ENCODE results near the gene KRT6A. TPM values are rescaled to one million over a fixed set of nuclear protein-coding genes. Genes with fewer than 3 reads are reported as not detected.

Gene KRT6A
- total RNA-seq, 1 donor: not detected

DNA sequence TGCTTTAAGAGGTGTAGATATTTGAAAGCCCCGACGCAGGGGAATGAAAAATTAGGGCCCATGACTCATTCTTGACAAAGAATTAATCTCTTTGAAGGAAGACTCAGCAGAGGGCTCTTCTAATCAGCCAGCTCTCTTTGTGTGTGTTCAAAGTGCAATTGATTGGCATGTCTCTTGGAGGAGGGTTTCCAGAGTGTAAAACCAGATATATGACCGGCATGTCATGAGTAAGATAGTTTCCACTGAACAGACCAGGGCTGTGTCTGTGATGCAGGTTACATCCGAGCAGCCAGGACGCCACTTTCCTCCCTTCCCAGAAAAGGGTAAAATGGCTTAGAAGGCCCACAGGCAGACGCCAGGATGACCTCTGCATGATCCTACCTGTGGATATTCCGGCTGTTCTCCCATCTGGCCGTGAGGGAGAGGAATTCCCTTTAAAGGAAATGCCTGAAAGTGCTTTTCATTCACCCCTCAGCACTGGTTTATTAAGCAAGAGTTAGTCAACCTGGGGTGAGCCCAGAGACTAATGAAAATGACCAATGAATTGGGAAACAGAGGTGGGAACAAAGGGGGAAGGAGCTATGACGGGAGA lies 51.6 kb downstream of the KRT6A start:
- no peak overlapping the region for H3K4me3 ChIP-seq (ENCODE audit: low read depth, low read length)
- no peak for DNase-seq (ENCODE audit: low read depth)
- TF ChIP-seq, protein P1, sequence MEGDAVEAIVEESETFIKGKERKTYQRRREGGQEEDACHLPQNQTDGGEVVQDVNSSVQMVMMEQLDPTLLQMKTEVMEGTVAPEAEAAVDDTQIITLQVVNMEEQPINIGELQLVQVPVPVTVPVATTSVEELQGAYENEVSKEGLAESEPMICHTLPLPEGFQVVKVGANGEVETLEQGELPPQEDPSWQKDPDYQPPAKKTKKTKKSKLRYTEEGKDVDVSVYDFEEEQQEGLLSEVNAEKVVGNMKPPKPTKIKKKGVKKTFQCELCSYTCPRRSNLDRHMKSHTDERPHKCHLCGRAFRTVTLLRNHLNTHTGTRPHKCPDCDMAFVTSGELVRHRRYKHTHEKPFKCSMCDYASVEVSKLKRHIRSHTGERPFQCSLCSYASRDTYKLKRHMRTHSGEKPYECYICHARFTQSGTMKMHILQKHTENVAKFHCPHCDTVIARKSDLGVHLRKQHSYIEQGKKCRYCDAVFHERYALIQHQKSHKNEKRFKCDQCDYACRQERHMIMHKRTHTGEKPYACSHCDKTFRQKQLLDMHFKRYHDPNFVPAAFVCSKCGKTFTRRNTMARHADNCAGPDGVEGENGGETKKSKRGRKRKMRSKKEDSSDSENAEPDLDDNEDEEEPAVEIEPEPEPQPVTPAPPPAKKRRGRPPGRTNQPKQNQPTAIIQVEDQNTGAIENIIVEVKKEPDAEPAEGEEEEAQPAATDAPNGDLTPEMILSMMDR (IDR thresholded peaks at IDR 0.05; ENCODE audit: insufficient read depth, low read length): no peak

DNA sequence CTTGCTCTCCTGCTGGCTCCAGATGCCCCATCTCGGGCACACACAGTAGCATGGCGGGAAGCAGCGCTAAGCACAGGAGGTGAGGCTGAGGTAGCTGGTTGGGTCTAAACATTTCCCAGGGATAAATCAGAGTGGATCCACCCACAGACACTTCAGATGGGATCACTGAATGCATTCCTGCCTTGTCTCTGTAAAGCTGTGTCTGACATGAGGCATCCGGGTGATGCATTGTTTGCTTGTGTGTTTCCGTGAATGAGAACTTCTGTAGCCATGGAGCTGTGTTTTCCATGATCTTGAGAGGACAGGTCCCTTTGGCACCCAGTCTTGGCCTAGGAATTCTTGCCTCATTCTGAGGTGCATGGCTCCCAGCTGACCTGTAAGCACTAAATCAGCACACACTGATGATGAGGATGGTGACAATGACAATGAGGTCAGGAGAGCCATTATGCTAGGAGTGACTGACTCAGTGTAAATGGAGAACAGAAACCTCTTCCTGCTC lies 52.2 kb downstream of the KRT6A start:
- no peak overlapping the region for H3K4me3 ChIP-seq (ENCODE audit: low read depth, low read length)
- peak; percentile 2 for DNase-seq (ENCODE audit: low read depth)
- TF ChIP-seq, protein P1 (IDR thresholded peaks at IDR 0.05; ENCODE audit: insufficient read depth, low read length): no peak

DNA sequence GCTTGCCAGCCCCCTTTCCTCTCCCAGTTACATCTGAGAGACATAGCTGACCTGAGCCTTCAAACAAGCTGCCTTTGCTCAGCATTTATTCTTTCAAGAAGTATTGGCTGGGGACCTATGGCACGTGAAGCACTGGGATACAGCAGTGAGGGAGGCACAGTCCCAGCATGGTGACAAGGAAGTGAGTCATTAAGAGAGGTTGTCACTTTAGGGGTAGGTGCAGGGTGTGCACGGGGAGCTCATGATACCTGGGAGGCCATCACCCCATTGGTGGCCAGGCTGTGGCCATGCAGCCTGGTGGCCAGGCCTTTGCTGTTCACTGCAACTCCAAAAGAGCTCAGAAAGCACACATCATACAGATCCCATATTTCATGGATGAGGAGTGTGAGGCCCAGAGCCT lies 53.2 kb downstream of the KRT6A start:
- no peak overlapping the region for H3K4me3 ChIP-seq (ENCODE audit: low read depth, low read length)
- TF ChIP-seq, protein P1 (IDR thresholded peaks at IDR 0.05; ENCODE audit: insufficient read depth, low read length): no peak
- no peak for DNase-seq (ENCODE audit: low read depth)

DNA sequence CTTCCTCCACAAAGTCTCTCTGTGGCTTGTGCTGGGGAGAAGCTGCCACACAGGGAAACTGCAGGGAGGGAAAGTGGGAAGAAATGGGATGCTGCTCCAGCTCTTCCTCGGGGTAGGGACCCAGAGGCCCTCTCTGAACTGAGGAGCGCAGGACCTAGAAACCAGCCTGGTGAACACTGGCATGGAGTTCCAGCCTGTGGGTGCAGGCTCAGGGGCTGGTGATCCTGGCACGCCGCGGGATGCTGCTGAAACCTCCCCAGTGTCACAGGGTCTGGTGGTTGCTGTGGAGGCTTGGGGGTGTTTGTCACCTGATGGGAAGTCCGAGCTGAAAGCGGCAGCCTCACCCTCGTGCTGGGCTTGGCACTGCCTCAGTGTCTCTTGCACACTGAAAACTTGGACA lies 53.6 kb downstream of the KRT6A start:
- H3K4me3 ChIP-seq (ENCODE audit: low read depth, low read length): no peak overlapping the region
- TF ChIP-seq, protein P1 (IDR thresholded peaks at IDR 0.05; ENCODE audit: insufficient read depth, low read length): no peak
- DNase-seq (ENCODE audit: low read depth): no peak

DNA sequence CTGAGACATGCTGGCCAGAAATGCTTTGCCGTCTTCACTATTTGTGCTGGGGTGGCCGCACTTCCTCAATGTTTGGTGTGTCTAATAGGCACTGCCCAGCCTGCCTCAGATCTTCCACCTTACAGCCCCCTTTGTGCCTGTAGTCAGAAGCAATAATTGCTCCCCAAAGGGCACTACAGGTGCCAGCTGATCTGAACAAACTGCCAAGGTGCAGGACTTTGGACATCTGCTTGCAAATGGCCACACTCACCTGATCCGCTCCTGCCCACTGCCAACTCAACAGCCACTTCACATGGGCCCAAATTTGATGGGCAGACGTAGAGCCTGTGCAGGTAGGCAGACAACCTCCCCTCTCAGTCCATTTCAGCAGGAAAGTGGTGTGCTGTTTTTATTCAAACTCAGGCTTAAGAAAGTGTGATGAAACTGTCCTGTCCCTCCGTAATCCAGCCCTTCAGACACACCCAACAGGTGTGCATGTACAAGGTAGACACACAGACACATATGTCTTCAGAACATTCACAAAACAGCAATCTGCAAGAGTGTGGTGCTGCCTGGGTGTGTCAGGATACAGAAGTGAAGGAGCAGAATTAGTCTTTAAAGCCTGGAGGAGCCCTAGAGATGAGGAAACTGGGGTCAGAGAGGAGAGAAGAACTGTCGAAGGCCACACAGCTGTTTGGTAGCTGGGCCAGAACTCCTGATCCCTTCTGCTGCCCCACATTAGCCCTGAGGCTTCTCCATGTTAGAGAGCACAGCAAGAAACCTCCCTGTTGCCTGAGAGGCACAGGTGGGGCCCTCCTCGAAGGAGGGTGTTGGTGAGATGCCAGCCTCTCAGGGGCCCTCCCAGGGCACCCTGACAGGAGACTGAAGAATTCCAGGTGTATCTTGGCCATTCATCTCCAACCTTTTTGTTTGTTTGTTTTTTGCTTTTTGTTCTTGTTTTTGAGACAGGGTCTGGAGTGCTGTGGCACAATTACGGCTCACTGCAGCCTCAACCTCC lies 54.5 kb downstream of the KRT6A start:
- no peak for DNase-seq (ENCODE audit: low read depth)
- no peak overlapping the region for H3K4me3 ChIP-seq (ENCODE audit: low read depth, low read length)
- TF ChIP-seq, protein P1 (IDR thresholded peaks at IDR 0.05; ENCODE audit: insufficient read depth, low read length): no peak

DNA sequence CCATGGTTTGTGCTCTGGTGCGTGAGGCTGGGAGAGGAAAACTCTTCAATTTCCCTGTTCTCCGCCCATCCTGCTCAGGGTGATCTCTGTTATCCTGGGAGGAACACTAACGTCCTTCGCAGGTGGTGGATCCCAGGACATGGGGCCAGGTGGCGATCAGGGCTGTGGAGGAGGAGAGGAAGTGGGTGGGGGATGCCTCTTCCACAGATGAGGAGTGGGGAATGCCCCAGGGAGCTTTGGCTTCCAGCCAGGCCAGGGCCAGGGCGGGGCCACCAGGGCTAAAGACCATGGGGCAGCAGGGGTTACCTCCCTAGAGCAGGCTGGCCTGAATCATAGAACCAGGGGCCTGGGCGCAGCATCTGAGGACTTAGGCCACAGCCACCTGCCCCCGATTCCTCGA lies 55.5 kb downstream of the KRT6A start:
- TF ChIP-seq, protein P1 (IDR thresholded peaks at IDR 0.05; ENCODE audit: insufficient read depth, low read length): no peak
- no peak overlapping the region for H3K4me3 ChIP-seq (ENCODE audit: low read depth, low read length)
- no peak for DNase-seq (ENCODE audit: low read depth)

Other genes starting within 250 kb of the KRT6A start
- not detected in 2 replicates for gene KRT86, start 218.6 kb downstream of the KRT6A start, total RNA-seq (ENCODE audit: low replicate concordance)
- not detected in 2 replicates for gene KRT81, start 201.7 kb downstream of the KRT6A start, total RNA-seq (ENCODE audit: low replicate concordance)
- gene KRT83, start 171.9 kb downstream of the KRT6A start, total RNA-seq (ENCODE audit: low replicate concordance): not detected in 2 replicates
- not detected in 2 replicates for gene KRT85, start 125.8 kb downstream of the KRT6A start, total RNA-seq (ENCODE audit: low replicate concordance)
- gene KRT84, start 107.6 kb downstream of the KRT6A start, total RNA-seq (ENCODE audit: low replicate concordance): not detected in 2 replicates
- not detected in 2 replicates for gene KRT82, start 86.9 kb downstream of the KRT6A start, total RNA-seq (ENCODE audit: low replicate concordance)
- not detected in 2 replicates for gene KRT75, start 58.9 kb downstream of the KRT6A start, total RNA-seq (ENCODE audit: low replicate concordance)
- gene KRT6B, start 41.1 kb downstream of the KRT6A start, total RNA-seq (ENCODE audit: low replicate concordance): not detected in 2 replicates
- not detected in 2 replicates for gene KRT6C, start 19.5 kb downstream of the KRT6A start, total RNA-seq (ENCODE audit: low replicate concordance)
- gene KRT5, start 27.1 kb upstream of the KRT6A start, total RNA-seq (ENCODE audit: low replicate concordance): not detected in 2 replicates
- gene KRT71, start 59.9 kb upstream of the KRT6A start, total RNA-seq (ENCODE audit: low replicate concordance): not detected in 2 replicates
- gene KRT74, start 80.6 kb upstream of the KRT6A start, total RNA-seq (ENCODE audit: low replicate concordance): not detected in 2 replicates
- not detected in 2 replicates for gene KRT72, start 108.2 kb upstream of the KRT6A start, total RNA-seq (ENCODE audit: low replicate concordance)
- not detected in 2 replicates for gene KRT73, start 125.3 kb upstream of the KRT6A start, total RNA-seq (ENCODE audit: low replicate concordance)
- not detected in 2 replicates for gene KRT2, start 159.0 kb upstream of the KRT6A start, total RNA-seq (ENCODE audit: low replicate concordance)
- not detected in 2 replicates for gene KRT1, start 187.2 kb upstream of the KRT6A start, total RNA-seq (ENCODE audit: low replicate concordance)
- gene KRT77, start 210.3 kb upstream of the KRT6A start, total RNA-seq (ENCODE audit: low replicate concordance): not detected in 2 replicates

Measured in fibroblast of the aortic adventitia (primary cell).